Activated CD8-positive, alpha-beta memory T cell treated with anti-CD3 and anti-CD28 coated beads for 48 hours (primary cell): ENCODE measurements around the gene FOXK1.
"Not testable (repeated sequence)": the region's sequence is repeated elsewhere in the genome, so short reads cannot be mapped to it uniquely, and the experiment has no call there.

Experiments
- DNase-seq, 3 experiments: peaks; one replicate each; pipeline ENCODE4 v3.0.0-alpha.2; 2020; ENCODE audit warnings: low read depth in 2 of 3, low spot score in 2 of 3

FOXK1 gene

GRCh38 chr7:4783292-4783652, 101.2 kb downstream of the FOXK1 start:
- no peak for DNase-seq

- no peak for DNase-seq
Observed at GRCh38 chr7:4783762-4784351, 101.8 kb downstream of the FOXK1 start.

- DNase-seq = no peak
Observed at GRCh38 chr7:4784799-4785198, 102.7 kb downstream of the FOXK1 start.

- no peak for DNase-seq
Observed at GRCh38 chr7:4785371-4785770, 103.3 kb downstream of the FOXK1 start.

GRCh38 chr7:4786015-4786414, 103.9 kb downstream of the FOXK1 start:
- no peak for DNase-seq

GRCh38 chr7:4787541-4787940, 105.4 kb downstream of the FOXK1 start:
- DNase-seq = no peak

- DNase-seq = no peak
Observed at GRCh38 chr7:4787947-4788626, 106.0 kb downstream of the FOXK1 start.

- DNase-seq = no peak
Observed at GRCh38 chr7:4788627-4789189, 106.6 kb downstream of the FOXK1 start.

- DNase-seq = no peak
Observed at GRCh38 chr7:4789194-4790077, 107.3 kb downstream of the FOXK1 start.

GRCh38 chr7:4790078-4790465, 108.0 kb downstream of the FOXK1 start:
- no peak for DNase-seq

GRCh38 chr7:4790516-4790991, 108.5 kb downstream of the FOXK1 start:
- DNase-seq = no peak

GRCh38 chr7:4791101-4791737, 109.1 kb downstream of the FOXK1 start:
- DNase-seq = no peak

- peak; percentile 64 to 65 (median 65) for DNase-seq
Observed at GRCh38 chr7:4791738-4792536, 109.8 kb downstream of the FOXK1 start.

- no peak for DNase-seq
Observed at GRCh38 chr7:4792537-4793126, 110.5 kb downstream of the FOXK1 start.

GRCh38 chr7:4793385-4793993, 111.4 kb downstream of the FOXK1 start:
- not testable (repeated sequence) for DNase-seq

- DNase-seq = not testable (repeated sequence)
Observed at GRCh38 chr7:4794171-4794570, 112.1 kb downstream of the FOXK1 start.

- DNase-seq = no peak
Observed at GRCh38 chr7:4794591-4795350, 112.7 kb downstream of the FOXK1 start.

- DNase-seq = no peak
Observed at GRCh38 chr7:4796453-4796852, 114.4 kb downstream of the FOXK1 start.
